ENCODE data around the gene IKZF2. TPM values are rescaled to one million over a fixed set of nuclear protein-coding genes. Genes with fewer than 3 reads are reported as not detected.
A peak's percentile ranks its signal among the peaks of the same experiment; 100 is the strongest.

IKZF2 gene
- polyA plus RNA-seq, 1 donor (not counting 4 experiments of a cell fraction or from before 2014, with no cell fraction given), result 8.2 TPM

DNA sequence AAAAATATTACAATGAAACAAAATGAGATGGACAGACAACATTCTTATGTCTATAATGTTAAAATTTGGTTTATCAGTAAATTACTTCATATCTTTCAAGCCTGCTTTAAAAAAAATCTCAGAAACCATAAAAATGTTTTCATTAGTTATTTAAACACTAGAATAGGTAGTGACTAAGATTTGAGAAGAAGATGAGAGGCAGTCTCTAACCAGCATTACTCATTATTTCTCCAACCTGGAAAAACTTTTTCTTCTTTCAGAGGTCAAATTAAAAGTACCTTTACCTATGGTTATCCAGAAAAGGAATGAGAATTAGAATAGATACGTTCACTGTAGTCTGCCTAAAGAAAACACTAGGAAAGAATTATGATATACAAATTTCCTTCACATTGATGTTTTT, 50.3 kb downstream of the IKZF2 start:
- H3K79me2 ChIP-seq (ENCODE audit: control insufficient read depth, insufficient read depth, low read length), result peaks cover 2% of the 10 kb centered on the region
- no peaks in the 10 kb centered on the region for H4K20me1 ChIP-seq (ENCODE audit: control insufficient read depth, extremely low read depth, insufficient read depth, low read length)
- peak overlapping the region; percentile 71 for H3K4me2 ChIP-seq (ENCODE audit: control insufficient read depth, extremely low read depth, insufficient read depth, low read depth, low read length)
- dilution Hi-C loops (cut with MboI; ENCODE audit: extremely low pct_ligation_motif_present, low sequenced_read_pairs), result no loop called here
- no peak for TF ChIP-seq EZH2 (IDR thresholded peaks at IDR 0.05; ENCODE audit: low read length)
- TF ChIP-seq, protein P1, sequence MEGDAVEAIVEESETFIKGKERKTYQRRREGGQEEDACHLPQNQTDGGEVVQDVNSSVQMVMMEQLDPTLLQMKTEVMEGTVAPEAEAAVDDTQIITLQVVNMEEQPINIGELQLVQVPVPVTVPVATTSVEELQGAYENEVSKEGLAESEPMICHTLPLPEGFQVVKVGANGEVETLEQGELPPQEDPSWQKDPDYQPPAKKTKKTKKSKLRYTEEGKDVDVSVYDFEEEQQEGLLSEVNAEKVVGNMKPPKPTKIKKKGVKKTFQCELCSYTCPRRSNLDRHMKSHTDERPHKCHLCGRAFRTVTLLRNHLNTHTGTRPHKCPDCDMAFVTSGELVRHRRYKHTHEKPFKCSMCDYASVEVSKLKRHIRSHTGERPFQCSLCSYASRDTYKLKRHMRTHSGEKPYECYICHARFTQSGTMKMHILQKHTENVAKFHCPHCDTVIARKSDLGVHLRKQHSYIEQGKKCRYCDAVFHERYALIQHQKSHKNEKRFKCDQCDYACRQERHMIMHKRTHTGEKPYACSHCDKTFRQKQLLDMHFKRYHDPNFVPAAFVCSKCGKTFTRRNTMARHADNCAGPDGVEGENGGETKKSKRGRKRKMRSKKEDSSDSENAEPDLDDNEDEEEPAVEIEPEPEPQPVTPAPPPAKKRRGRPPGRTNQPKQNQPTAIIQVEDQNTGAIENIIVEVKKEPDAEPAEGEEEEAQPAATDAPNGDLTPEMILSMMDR (optimal IDR thresholded peaks at IDR 0.05 in 1 of 3, IDR thresholded peaks at IDR 0.05 in 1 of 3, conservative IDR thresholded peaks at IDR 0.05 in 1 of 3; ENCODE audit: extremely low read depth in 1 of 3, insufficient read depth in 2 of 3, low read length in 3 of 3), result no peak
- DNase-seq (ENCODE audit: low read depth, low spot score) (no peak), FAIRE-seq (no peak)
- no peaks in the 10 kb centered on the region for H3K36me3 ChIP-seq (ENCODE audit: control insufficient read depth in 2 of 2, extremely low read depth in 1 of 2, insufficient read depth in 2 of 2, low read length in 2 of 2)
- H3K4me1 ChIP-seq (ENCODE audit: control insufficient read depth, extremely low read depth, insufficient read depth, low read length), result peaks cover 31% of the 10 kb centered on the region
- H3K9me3 ChIP-seq (ENCODE audit: control insufficient read depth, low read depth, low read length), result no peaks in the 10 kb centered on the region
- H3K27ac ChIP-seq (ENCODE audit: control insufficient read depth, insufficient read depth, low read length), result no peak overlapping the region
- H3K27me3 ChIP-seq (ENCODE audit: control insufficient read depth, extremely low read depth, insufficient read depth, low read length), result no peaks in the 10 kb centered on the region
- no peak overlapping the region for H3K4me3 ChIP-seq (ENCODE audit: control insufficient read depth in 2 of 3, extremely low read depth in 1 of 3, insufficient read depth in 2 of 3, low read depth in 1 of 3, low read length in 3 of 3)
- H3K9ac ChIP-seq (ENCODE audit: control insufficient read depth, extremely low read depth, insufficient read depth, low read length), result no peak overlapping the region
- no peaks in the 10 kb centered on the region for H3K9me1 ChIP-seq (ENCODE audit: control insufficient read depth, extremely low read depth, insufficient read depth, low read length)
- no peak overlapping the region for H2AFZ ChIP-seq (ENCODE audit: control insufficient read depth, low read length)

DNA sequence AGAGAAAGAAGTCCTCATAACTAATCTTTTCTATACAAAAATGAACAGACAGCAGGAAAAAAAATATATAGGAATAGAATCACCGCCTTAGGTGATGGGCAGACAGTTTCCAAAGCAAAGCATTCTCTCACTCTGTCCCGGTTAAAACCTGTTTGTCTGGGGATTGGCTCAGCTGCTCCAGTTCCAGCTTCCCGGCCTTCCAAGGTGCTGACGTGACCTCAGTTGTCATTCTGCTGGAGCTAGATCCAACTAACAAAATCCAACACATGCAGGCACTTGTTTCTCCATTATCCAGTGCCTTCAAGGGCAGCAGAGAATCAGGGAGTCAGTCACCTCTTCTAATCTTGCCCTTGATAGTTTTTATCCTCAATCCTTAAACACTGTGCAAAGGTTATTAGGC, 52.8 kb downstream of the IKZF2 start:
- TF ChIP-seq, protein P1 (optimal IDR thresholded peaks at IDR 0.05 in 1 of 3, IDR thresholded peaks at IDR 0.05 in 1 of 3, conservative IDR thresholded peaks at IDR 0.05 in 1 of 3; ENCODE audit: extremely low read depth in 1 of 3, insufficient read depth in 2 of 3, low read length in 3 of 3), result no peak
- no peak for TF ChIP-seq EZH2 (IDR thresholded peaks at IDR 0.05; ENCODE audit: low read length)
- no peak overlapping the region for H2AFZ ChIP-seq (ENCODE audit: control insufficient read depth, low read length)
- FAIRE-seq (peak; percentile 55), DNase-seq (ENCODE audit: low read depth, low spot score) (no peak)
- no peaks in the 10 kb centered on the region for H3K9me3 ChIP-seq (ENCODE audit: control insufficient read depth, low read depth, low read length)
- no peak overlapping the region for H3K27ac ChIP-seq (ENCODE audit: control insufficient read depth, insufficient read depth, low read length)
- no peak overlapping the region for H3K9ac ChIP-seq (ENCODE audit: control insufficient read depth, extremely low read depth, insufficient read depth, low read length)
- dilution Hi-C loops (cut with MboI; ENCODE audit: extremely low pct_ligation_motif_present, low sequenced_read_pairs), result no loop called here
- H3K4me1 ChIP-seq (ENCODE audit: control insufficient read depth, extremely low read depth, insufficient read depth, low read length), result peaks cover 15% of the 10 kb centered on the region
- no peaks in the 10 kb centered on the region for H3K9me1 ChIP-seq (ENCODE audit: control insufficient read depth, extremely low read depth, insufficient read depth, low read length)
- no peaks in the 10 kb centered on the region for H3K27me3 ChIP-seq (ENCODE audit: control insufficient read depth, extremely low read depth, insufficient read depth, low read length)
- peak overlapping the region; percentile 9 for H3K4me2 ChIP-seq (ENCODE audit: control insufficient read depth, extremely low read depth, insufficient read depth, low read depth, low read length)
- H3K4me3 ChIP-seq (ENCODE audit: control insufficient read depth in 2 of 3, extremely low read depth in 1 of 3, insufficient read depth in 2 of 3, low read depth in 1 of 3, low read length in 3 of 3), result no peak overlapping the region
- H3K79me2 ChIP-seq (ENCODE audit: control insufficient read depth, insufficient read depth, low read length), result peaks cover 2% of the 10 kb centered on the region
- H3K36me3 ChIP-seq (ENCODE audit: control insufficient read depth in 2 of 2, extremely low read depth in 1 of 2, insufficient read depth in 2 of 2, low read length in 2 of 2), result no peaks in the 10 kb centered on the region
- no peaks in the 10 kb centered on the region for H4K20me1 ChIP-seq (ENCODE audit: control insufficient read depth, extremely low read depth, insufficient read depth, low read length)

Data from keratinocyte (primary cell).